ENCODE measurements around the gene AMOTL2. TPM values are rescaled to one million over a fixed set of nuclear protein-coding genes. Genes with fewer than 3 reads are reported as not detected.

The AMOTL2 gene
- polyA plus RNA-seq, 1 of the 3 experiments (the other 2 are of a cell fraction), result 185 TPM

DNA sequence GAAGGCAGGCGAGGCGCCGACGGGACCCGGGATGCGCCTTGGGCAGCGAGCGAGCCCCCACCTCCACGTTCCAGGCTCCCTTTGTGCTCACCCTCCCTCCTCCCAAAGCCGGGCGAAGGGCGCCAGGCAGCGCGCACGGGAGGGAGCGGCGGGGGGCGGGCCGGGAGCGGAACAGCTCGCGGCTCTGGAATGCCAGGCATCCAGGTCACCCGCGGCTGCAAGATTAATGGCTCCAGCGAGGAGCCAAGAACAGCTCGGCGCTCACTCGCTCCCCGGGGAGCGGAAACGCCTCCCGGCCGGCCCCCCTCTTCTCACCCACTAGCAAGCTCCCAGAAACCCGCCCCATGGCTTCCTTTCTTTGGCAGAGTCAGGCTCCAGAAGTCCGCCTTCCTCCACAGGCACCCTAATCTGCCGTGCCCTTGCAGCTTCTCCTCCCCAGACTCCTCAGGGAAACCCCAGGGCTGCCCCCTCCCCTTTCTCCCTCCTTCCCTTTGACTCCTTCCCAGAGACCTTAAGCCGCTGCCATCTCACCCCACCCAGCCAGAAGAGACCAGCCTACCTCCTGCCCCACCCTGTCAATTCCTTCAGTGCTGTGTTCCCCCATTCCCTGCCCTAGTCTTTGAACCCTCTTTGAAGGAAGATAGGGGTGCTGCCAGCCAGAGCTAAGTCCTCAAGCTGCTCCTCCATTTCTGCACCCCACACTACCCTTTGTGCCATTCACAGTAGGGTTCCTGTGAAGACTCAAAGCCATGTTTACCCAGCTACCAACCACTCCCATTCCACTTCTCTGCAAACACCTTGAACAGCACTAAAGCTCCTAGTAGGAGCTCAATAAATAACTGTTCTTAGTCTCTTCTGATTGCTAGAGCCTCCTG lies 9.9 kb downstream of the AMOTL2 start:
- peak; percentile 92 for DNase-seq
- Histone ChIP-seq H3K4me3 (ENCODE audit: low read depth in 2 of 2, low read length in 1 of 2) (peak overlapping the region; percentile 26 to 28; a peak in 2 of 4 replicates), H3K9me2 (no peaks in the 10 kb centered on the region), H3F3A (replicated peaks; ENCODE audit: insufficient read depth) (peaks cover 94% of the 10 kb centered on the region), H3K4me2 (peak overlapping the region; percentile 72), H4K20me1 (ENCODE audit: insufficient read depth) (peaks cover 26% of the 10 kb centered on the region), H3K27me3 (ENCODE audit: insufficient read depth) (no peaks in the 10 kb centered on the region), H3K79me2 (ENCODE audit: insufficient read depth) (peaks cover 68% of the 10 kb centered on the region), H3K27ac (ENCODE audit: low read depth in 2 of 2, low read length in 1 of 2) (peak overlapping the region; percentile 56 to 99), H3K4me1 (ENCODE audit: control insufficient read depth in 1 of 2, insufficient read depth in 2 of 2, low read depth in 1 of 2, low read length in 1 of 2) (peaks cover 15 to 93% of the 10 kb centered on the region in 2 experiments; a peak in 3 of 4 replicates), H3K9me3 (no peaks in the 10 kb centered on the region), H3K36me3 (replicated peaks in 1 of 2; ENCODE audit: control insufficient read depth in 1 of 2, insufficient read depth in 2 of 2, low read length in 1 of 2) (peaks cover 83% of the 10 kb centered on the region in 2 experiments), H3K9ac (peak overlapping the region; percentile 81), H2AFZ (ENCODE audit: low read depth) (no peak overlapping the region)
- WGBS (ENCODE audit: low lambda C conversion rate), result 1% methylated on average over 12 of the region's 37 CpGs
- ChIA-PET POLR2A (interaction anchor here (0.8 to 1.8 kb wide), 5 partner anchors 9 to 121 kb away, joined by 3 to 6 read pairs (median 3); partner anchors contain the start of genes AMOTL2, ANAPC13 and CEP63), CTCF (interaction anchor here (0.9 to 2.1 kb wide), 7 partner anchors 12 to 109 kb away, joined by 3 to 13 read pairs (median 4); no protein-coding TSS in a partner anchor)
- peak; percentile 53; the same call in 1 of the 2 replicates for TF ChIP-seq GABPA (IDR thresholded peaks at IDR 0.05; ENCODE audit: low read depth)
- peak; percentile 44; the same call in 1 of the 2 replicates for TF ChIP-seq MEF2A (IDR thresholded peaks at IDR 0.05; ENCODE audit: borderline replicate concordance, low read depth)
- TF ChIP-seq TCF12 (IDR thresholded peaks at IDR 0.05), result peak; percentile 82
- TF ChIP-seq, protein P1, sequence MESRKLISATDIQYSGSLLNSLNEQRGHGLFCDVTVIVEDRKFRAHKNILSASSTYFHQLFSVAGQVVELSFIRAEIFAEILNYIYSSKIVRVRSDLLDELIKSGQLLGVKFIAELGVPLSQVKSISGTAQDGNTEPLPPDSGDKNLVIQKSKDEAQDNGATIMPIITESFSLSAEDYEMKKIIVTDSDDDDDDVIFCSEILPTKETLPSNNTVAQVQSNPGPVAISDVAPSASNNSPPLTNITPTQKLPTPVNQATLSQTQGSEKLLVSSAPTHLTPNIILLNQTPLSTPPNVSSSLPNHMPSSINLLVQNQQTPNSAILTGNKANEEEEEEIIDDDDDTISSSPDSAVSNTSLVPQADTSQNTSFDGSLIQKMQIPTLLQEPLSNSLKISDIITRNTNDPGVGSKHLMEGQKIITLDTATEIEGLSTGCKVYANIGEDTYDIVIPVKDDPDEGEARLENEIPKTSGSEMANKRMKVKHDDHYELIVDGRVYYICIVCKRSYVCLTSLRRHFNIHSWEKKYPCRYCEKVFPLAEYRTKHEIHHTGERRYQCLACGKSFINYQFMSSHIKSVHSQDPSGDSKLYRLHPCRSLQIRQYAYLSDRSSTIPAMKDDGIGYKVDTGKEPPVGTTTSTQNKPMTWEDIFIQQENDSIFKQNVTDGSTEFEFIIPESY (IDR thresholded peaks at IDR 0.05; ENCODE audit: borderline replicate concordance, low read depth), result peak; percentile 90
- TF ChIP-seq NFIC (IDR thresholded peaks at IDR 0.05; ENCODE audit: borderline replicate concordance), result peak; percentile 95
- no peak for TF ChIP-seq NRF1 (IDR thresholded peaks at IDR 0.05; ENCODE audit: low read depth, low read length)
- TF ChIP-seq JUND (IDR thresholded peaks at IDR 0.05), result peak; percentile 63
- TF ChIP-seq RCOR1 (IDR thresholded peaks at IDR 0.05; ENCODE audit: low read length), result peak; percentile 39; the same call in 1 of the 2 replicates
- no peak for TF ChIP-seq EZH2phosphoT487 (IDR thresholded peaks at IDR 0.05; ENCODE audit: borderline replicate concordance, low read depth)
- TF ChIP-seq MXI1 (IDR thresholded peaks at IDR 0.05; ENCODE audit: low read depth, low read length), result peak; percentile 22; the same call in 1 of the 2 replicates
- TF ChIP-seq GATA2 (CRISPR knock-in tag; IDR thresholded peaks at IDR 0.05), result no peak
- no peak for TF ChIP-seq SMC3 (IDR thresholded peaks at IDR 0.05; ENCODE audit: low read depth, low read length)
- TF ChIP-seq TAF1 (IDR thresholded peaks at IDR 0.05; ENCODE audit: borderline replicate concordance, low read depth, low read length), result peak; percentile 59; the same call in 1 of the 2 replicates
- TF ChIP-seq RFX5 (IDR thresholded peaks at IDR 0.05; ENCODE audit: low read length), result no peak
- TF ChIP-seq FOSL2 (IDR thresholded peaks at IDR 0.05; ENCODE audit: borderline replicate concordance, low read depth), result peak; percentile 41; the same call in 1 of the 2 replicates
- TF ChIP-seq, protein P2, sequence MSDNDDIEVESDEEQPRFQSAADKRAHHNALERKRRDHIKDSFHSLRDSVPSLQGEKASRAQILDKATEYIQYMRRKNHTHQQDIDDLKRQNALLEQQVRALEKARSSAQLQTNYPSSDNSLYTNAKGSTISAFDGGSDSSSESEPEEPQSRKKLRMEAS (IDR thresholded peaks at IDR 0.05; ENCODE audit: low read depth), result peak; percentile 65
- TF ChIP-seq SIN3A (IDR thresholded peaks at IDR 0.05; ENCODE audit: borderline replicate concordance, low read depth, low read length), result peak; percentile 85; the same call in 1 of the 2 replicates
- TF ChIP-seq RAD21 (IDR thresholded peaks at IDR 0.05; ENCODE audit: low read length), result no peak
- TF ChIP-seq POLR2AphosphoS5 (IDR thresholded peaks at IDR 0.05; ENCODE audit: low read depth, low read length), result peak; percentile 72
- peak; percentile 53; the same call in 1 of the 2 replicates for TF ChIP-seq FOXM1 (IDR thresholded peaks at IDR 0.05; ENCODE audit: low read depth)
- TF ChIP-seq, protein P3, sequence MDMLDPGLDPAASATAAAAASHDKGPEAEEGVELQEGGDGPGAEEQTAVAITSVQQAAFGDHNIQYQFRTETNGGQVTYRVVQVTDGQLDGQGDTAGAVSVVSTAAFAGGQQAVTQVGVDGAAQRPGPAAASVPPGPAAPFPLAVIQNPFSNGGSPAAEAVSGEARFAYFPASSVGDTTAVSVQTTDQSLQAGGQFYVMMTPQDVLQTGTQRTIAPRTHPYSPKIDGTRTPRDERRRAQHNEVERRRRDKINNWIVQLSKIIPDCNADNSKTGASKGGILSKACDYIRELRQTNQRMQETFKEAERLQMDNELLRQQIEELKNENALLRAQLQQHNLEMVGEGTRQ (IDR thresholded peaks at IDR 0.05; ENCODE audit: borderline replicate concordance, low read depth, low read length), result no peak
- TF ChIP-seq EP300 (IDR thresholded peaks at IDR 0.05; ENCODE audit: borderline replicate concordance in 1 of 2, low read depth in 1 of 2, low read length in 1 of 2), result peak; percentile 68 to 93
- TF ChIP-seq YY1 (IDR thresholded peaks at IDR 0.05; ENCODE audit: low read depth), result no peak
- TF ChIP-seq CHD2 (IDR thresholded peaks at IDR 0.05; ENCODE audit: low read length, partially characterized antibody), result peak; percentile 55
- TF ChIP-seq, protein P4, sequence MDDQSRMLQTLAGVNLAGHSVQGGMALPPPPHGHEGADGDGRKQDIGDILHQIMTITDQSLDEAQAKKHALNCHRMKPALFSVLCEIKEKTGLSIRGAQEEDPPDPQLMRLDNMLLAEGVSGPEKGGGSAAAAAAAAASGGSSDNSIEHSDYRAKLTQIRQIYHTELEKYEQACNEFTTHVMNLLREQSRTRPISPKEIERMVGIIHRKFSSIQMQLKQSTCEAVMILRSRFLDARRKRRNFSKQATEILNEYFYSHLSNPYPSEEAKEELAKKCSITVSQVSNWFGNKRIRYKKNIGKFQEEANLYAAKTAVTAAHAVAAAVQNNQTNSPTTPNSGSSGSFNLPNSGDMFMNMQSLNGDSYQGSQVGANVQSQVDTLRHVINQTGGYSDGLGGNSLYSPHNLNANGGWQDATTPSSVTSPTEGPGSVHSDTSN (IDR thresholded peaks at IDR 0.05), result peak; percentile 98
- TF ChIP-seq, protein P5, sequence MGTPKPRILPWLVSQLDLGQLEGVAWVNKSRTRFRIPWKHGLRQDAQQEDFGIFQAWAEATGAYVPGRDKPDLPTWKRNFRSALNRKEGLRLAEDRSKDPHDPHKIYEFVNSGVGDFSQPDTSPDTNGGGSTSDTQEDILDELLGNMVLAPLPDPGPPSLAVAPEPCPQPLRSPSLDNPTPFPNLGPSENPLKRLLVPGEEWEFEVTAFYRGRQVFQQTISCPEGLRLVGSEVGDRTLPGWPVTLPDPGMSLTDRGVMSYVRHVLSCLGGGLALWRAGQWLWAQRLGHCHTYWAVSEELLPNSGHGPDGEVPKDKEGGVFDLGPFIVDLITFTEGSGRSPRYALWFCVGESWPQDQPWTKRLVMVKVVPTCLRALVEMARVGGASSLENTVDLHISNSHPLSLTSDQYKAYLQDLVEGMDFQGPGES (IDR thresholded peaks at IDR 0.05; ENCODE audit: low read depth, low read length), result no peak
- TF ChIP-seq TEAD4 (IDR thresholded peaks at IDR 0.05; ENCODE audit: borderline replicate concordance, insufficient read depth), result peak; percentile 100
- TF ChIP-seq RXRA (IDR thresholded peaks at IDR 0.05; ENCODE audit: borderline replicate concordance, low read depth), result peak; percentile 86

Measured in SK-N-SH (cell line).